HepG2 (cell line): Measurements from ENCODE around the gene SEC14L1. TPM values are rescaled to one million over a fixed set of nuclear protein-coding genes. Genes with fewer than 3 reads are reported as not detected.

Source experiments
- AHR ChIP-seq: IDR thresholded peaks from 2 replicates; pipeline ENCODE4 v1.6.1; 2018; ENCODE audit warnings: missing genetic modification reagents, missing compliant biosample characterization
- CBX5 ChIP-seq: sonication (generic); formaldehyde crosslinking; IDR thresholded peaks from 2 replicates; pipeline ENCODE4 v1.4.0; 2020; ENCODE audit warnings: missing genetic modification reagents, borderline replicate concordance
- GTF2F1 ChIP-seq: fragments of 150-350 bp; IDR thresholded peaks from 2 replicates; pipeline ENCODE4 v1.6.1; 2014; ENCODE audit warnings: low read length
- NFE2 ChIP-seq: sonication (generic); formaldehyde crosslinking; IDR thresholded peaks from 2 replicates; pipeline ENCODE4 v1.4.0; 2020; ENCODE audit warnings: missing genetic modification reagents
- RAD21 ChIP-seq: fragments of 450-650 bp; formaldehyde crosslinking; IDR thresholded peaks from 2 replicates; pipeline ENCODE4 v1.5.0; 2020; ENCODE audit warnings: mild to moderate bottlenecking
- RXRB ChIP-seq: IDR thresholded peaks from 2 replicates; pipeline ENCODE4 v1.6.1; 2016; ENCODE audit warnings: borderline replicate concordance, missing genetic modification reagents, missing compliant biosample characterization
- SMAD1 ChIP-seq: sonication (generic); formaldehyde crosslinking; IDR thresholded peaks from 2 replicates; pipeline ENCODE4 v1.4.0; 2020; ENCODE audit warnings: missing genetic modification reagents, low read depth, mild to moderate bottlenecking, borderline replicate concordance
- SSRP1 ChIP-seq: IDR thresholded peaks from 2 replicates; pipeline ENCODE4 v1.6.1; 2016; ENCODE audit warnings: control low read depth
- ZNF790 ChIP-seq: sonication (generic); formaldehyde crosslinking; IDR thresholded peaks from 2 replicates; pipeline ENCODE4 v1.8.0; 2022; ENCODE audit warnings: missing genetic modification reagents, mild to moderate bottlenecking, borderline replicate concordance
- polyA plus RNA-seq, 8 experiments: library from polyadenylated mRNA; depleted of rRNA in 3 of 8; stranded (reverse) in 7 of 8; unstranded in 1 of 8; fragments of >200 nt; fragmentation: Illumina TruSeq in 4 of 8; extraction: Trizol in 4 of 8; gene quantifications; 2 replicates each; pipeline versions ENCODE4 v1.2.1 to v1.2.3, GENCODE V29; 2011 to 2016; ENCODE audit warnings: low read depth in 4 of 8, missing spikeins in 1 of 8, mixed read lengths in 1 of 8; ENCODE audit not compliant: insufficient read depth in 1 of 8
- total RNA-seq, 5 experiments: library from RNA; depleted of rRNA; stranded (reverse); fragments of >200 nt; fragmentation: Illumina TruSeq; extraction: Trizol; gene quantifications; 2 replicates each; pipeline ENCODE4 v1.2.3, GENCODE V29; 2016; ENCODE audit warnings: low read depth in 1 of 5
- TF ChIP-seq, protein P1 (sequence below): sonication (generic); formaldehyde crosslinking; IDR thresholded peaks from 2 replicates; pipeline ENCODE4 v1.5.1; 2020; ENCODE audit warnings: mild to moderate bottlenecking, missing genetic modification reagents
- TF ChIP-seq, protein P2 (sequence below): sonication (generic); formaldehyde crosslinking; IDR thresholded peaks from 2 replicates; pipeline ENCODE4 v1.8.0; 2022; ENCODE audit warnings: mild to moderate bottlenecking, missing genetic modification reagents, moderate library complexity
- TF ChIP-seq, protein P3 (sequence below): IDR thresholded peaks from 2 replicates; pipeline ENCODE4 v1.6.1; 2018; ENCODE audit warnings: missing genetic modification reagents, mild to moderate bottlenecking, missing compliant biosample characterization
- TF ChIP-seq, protein P4 (sequence below): sonication (generic); formaldehyde crosslinking; IDR thresholded peaks from 2 replicates; pipeline ENCODE4 v1.4.0; 2020; ENCODE audit warnings: missing genetic modification reagents

SEC14L1 gene
- total and polyA plus RNA-seq, 2 of the 13 experiments (the other 11 are each of a cell fraction or from before 2014, with no cell fraction given): 26.3 to 43.9 TPM

DNA sequence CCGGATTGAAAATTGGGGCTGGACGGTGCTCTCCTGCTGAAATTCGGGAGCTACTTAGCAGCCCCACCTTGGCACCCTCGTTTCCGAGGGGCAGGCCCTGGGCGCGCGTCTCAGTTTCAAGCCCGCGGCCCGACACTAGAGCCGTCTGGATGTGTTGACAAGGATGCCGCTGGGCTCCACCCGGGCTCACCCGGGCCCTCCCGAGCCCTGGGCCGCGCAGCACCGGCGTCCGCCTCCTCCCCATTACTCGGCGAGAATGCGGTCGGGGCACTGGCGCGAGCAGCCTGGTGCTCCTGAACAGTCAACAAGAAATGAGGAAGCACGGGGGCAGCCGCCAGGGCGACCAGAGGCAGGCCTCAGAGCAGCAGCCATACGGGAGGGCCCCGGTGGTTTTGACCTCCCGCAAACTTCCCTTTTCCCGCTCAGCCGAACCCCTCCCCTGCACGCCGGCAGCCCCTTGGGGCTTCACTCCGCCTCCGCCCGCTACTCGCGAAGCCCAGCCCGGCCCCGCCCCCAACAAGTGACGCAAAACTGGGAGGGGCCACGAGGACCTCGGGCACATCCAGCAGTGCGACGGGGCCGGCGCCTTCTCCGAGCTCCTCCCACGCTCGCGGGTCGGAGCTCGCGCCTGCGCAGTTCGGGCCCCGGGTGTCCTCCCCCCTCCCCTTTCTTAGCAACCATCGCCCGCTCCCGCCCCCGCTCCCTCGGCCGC lies 447 bp upstream of the SEC14L1 start (continued):
- peak; percentile 91 for TF ChIP-seq AHR
- TF ChIP-seq, protein P1, sequence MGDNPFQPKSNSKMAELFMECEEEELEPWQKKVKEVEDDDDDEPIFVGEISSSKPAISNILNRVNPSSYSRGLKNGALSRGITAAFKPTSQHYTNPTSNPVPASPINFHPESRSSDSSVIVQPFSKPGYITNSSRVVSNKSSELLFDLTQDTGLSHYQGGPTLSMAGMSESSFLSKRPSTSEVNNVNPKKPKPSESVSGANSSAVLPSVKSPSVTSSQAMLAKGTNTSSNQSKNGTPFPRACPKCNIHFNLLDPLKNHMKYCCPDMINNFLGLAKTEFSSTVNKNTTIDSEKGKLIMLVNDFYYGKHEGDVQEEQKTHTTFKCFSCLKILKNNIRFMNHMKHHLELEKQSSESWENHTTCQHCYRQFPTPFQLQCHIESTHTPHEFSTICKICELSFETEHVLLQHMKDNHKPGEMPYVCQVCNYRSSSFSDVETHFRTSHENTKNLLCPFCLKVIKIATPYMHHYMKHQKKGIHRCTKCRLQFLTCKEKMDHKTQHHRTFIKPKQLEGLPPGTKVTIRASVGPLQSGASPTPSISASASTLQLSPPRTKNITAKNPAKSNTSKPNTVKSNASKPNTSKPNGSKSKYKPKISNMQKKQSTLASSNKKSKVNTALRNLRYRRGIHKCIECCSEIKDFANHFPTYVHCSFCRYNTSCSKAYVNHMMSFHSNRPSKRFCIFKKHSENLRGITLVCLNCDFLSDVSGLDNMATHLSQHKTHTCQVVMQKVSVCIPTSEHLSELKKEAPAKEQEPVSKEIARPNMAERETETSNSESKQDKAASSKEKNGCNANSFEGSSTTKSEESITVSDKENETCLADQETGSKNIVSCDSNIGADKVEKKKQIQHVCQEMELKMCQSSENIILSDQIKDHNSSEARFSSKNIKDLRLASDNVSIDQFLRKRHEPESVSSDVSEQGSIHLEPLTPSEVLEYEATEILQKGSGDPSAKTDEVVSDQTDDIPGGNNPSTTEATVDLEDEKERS (CRISPR knock-in tag): peak; percentile 64
- TF ChIP-seq, protein P2, sequence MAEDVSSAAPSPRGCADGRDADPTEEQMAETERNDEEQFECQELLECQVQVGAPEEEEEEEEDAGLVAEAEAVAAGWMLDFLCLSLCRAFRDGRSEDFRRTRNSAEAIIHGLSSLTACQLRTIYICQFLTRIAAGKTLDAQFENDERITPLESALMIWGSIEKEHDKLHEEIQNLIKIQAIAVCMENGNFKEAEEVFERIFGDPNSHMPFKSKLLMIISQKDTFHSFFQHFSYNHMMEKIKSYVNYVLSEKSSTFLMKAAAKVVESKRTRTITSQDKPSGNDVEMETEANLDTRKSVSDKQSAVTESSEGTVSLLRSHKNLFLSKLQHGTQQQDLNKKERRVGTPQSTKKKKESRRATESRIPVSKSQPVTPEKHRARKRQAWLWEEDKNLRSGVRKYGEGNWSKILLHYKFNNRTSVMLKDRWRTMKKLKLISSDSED (CRISPR knock-in tag): no peak
- peak; percentile 77 for TF ChIP-seq RXRB (CRISPR knock-in tag)
- TF ChIP-seq, protein P3, sequence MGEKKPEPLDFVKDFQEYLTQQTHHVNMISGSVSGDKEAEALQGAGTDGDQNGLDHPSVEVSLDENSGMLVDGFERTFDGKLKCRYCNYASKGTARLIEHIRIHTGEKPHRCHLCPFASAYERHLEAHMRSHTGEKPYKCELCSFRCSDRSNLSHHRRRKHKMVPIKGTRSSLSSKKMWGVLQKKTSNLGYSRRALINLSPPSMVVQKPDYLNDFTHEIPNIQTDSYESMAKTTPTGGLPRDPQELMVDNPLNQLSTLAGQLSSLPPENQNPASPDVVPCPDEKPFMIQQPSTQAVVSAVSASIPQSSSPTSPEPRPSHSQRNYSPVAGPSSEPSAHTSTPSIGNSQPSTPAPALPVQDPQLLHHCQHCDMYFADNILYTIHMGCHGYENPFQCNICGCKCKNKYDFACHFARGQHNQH (CRISPR knock-in tag): peak; percentile 97; the same call in 1 of the 2 replicates
- peak; percentile 83; the same call in 1 of the 2 replicates for TF ChIP-seq CBX5 (CRISPR knock-in tag)
- peak; percentile 15; the same call in 1 of the 2 replicates for TF ChIP-seq SMAD1 (CRISPR knock-in tag)
- TF ChIP-seq ZNF790 (CRISPR knock-in tag): no peak; the same call in 1 of the 2 replicates
- TF ChIP-seq RAD21 (CRISPR knock-in tag): peak; percentile 76
- TF ChIP-seq, protein P4, sequence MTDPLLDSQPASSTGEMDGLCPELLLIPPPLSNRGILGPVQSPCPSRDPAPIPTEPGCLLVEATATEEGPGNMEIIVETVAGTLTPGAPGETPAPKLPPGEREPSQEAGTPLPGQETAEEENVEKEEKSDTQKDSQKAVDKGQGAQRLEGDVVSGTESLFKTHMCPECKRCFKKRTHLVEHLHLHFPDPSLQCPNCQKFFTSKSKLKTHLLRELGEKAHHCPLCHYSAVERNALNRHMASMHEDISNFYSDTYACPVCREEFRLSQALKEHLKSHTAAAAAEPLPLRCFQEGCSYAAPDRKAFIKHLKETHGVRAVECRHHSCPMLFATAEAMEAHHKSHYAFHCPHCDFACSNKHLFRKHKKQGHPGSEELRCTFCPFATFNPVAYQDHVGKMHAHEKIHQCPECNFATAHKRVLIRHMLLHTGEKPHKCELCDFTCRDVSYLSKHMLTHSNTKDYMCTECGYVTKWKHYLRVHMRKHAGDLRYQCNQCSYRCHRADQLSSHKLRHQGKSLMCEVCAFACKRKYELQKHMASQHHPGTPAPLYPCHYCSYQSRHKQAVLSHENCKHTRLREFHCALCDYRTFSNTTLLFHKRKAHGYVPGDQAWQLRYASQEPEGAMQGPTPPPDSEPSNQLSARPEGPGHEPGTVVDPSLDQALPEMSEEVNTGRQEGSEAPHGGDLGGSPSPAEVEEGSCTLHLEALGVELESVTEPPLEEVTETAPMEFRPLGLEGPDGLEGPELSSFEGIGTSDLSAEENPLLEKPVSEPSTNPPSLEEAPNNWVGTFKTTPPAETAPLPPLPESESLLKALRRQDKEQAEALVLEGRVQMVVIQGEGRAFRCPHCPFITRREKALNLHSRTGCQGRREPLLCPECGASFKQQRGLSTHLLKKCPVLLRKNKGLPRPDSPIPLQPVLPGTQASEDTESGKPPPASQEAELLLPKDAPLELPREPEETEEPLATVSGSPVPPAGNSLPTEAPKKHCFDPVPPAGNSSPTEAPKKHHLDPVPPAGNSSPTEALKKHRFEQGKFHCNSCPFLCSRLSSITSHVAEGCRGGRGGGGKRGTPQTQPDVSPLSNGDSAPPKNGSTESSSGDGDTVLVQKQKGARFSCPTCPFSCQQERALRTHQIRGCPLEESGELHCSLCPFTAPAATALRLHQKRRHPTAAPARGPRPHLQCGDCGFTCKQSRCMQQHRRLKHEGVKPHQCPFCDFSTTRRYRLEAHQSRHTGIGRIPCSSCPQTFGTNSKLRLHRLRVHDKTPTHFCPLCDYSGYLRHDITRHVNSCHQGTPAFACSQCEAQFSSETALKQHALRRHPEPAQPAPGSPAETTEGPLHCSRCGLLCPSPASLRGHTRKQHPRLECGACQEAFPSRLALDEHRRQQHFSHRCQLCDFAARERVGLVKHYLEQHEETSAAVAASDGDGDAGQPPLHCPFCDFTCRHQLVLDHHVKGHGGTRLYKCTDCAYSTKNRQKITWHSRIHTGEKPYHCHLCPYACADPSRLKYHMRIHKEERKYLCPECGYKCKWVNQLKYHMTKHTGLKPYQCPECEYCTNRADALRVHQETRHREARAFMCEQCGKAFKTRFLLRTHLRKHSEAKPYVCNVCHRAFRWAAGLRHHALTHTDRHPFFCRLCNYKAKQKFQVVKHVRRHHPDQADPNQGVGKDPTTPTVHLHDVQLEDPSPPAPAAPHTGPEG (CRISPR knock-in tag): peak; percentile 92
- no peak for TF ChIP-seq GTF2F1
- TF ChIP-seq NFE2: no peak
- no peak for TF ChIP-seq SSRP1 (CRISPR knock-in tag)
